Keratinocyte (primary cell): ENCODE data around the gene ACTMAP. TPM values are rescaled to one million over a fixed set of nuclear protein-coding genes. Genes with fewer than 3 reads are reported as not detected.

ENCODE experiments used
- DNase-seq: peaks from one replicate; pipeline ENCODE4 v3.0.0-alpha.2; 2011; ENCODE audit warnings: low read depth, missing footprints, low spot score
- FAIRE-seq: peaks from 2 replicates; lab custom pipeline; 2011; peaks lifted over from hg19 to GRCh38; lab: Jason Lieb, UNC
- H2AFZ ChIP-seq: 2 replicates; pipeline ENCODE4 v1.6.0; 2012; ENCODE audit warnings: low read length, control low read depth, inconsistent platforms; ENCODE audit not compliant: control insufficient read depth
- H3K27ac ChIP-seq: 2 replicates; pipeline ENCODE4 v1.5.1; 2011; ENCODE audit warnings: low read length; ENCODE audit not compliant: control insufficient read depth, insufficient read depth
- H3K27me3 ChIP-seq: 3 replicates; pipeline ENCODE4 v1.6.0; 2011; ENCODE audit warnings: low read length; ENCODE audit not compliant: control insufficient read depth, insufficient read depth; ENCODE audit errors: extremely low read depth
- H3K36me3 ChIP-seq, 2 experiments: 2 replicates in 1 of 2; 3 replicates in 1 of 2; pipeline ENCODE4 v1.5.1; 2011; ENCODE audit warnings: low read length in 2 of 2, mild to moderate bottlenecking in 1 of 2; ENCODE audit not compliant: control insufficient read depth in 2 of 2, insufficient read depth in 2 of 2; ENCODE audit errors: extremely low read depth in 1 of 2
- H3K4me1 ChIP-seq: 3 replicates; pipeline ENCODE4 v1.5.1; 2011; ENCODE audit warnings: low read length; ENCODE audit not compliant: control insufficient read depth, insufficient read depth; ENCODE audit errors: extremely low read depth
- H3K4me2 ChIP-seq: 3 replicates; pipeline ENCODE4 v1.6.0; 2011; ENCODE audit warnings: low read depth, low read length; ENCODE audit not compliant: control insufficient read depth, insufficient read depth; ENCODE audit errors: extremely low read depth
- H3K4me3 ChIP-seq, 3 experiments: fragments of 200-600 bp in 1 of 3; sonication (generic) in 1 of 3; 2 replicates in 2 of 3; 3 replicates in 1 of 3; pipeline ENCODE4 v1.5.1; 2011 to 2016; ENCODE audit warnings: low read length in 3 of 3, mild to moderate bottlenecking in 3 of 3, control low read depth in 2 of 3, inconsistent platforms in 1 of 3, low read depth in 1 of 3, mixed read lengths in 1 of 3, mixed run types in 1 of 3, moderate library complexity in 1 of 3; ENCODE audit not compliant: control insufficient read depth in 2 of 3, insufficient read depth in 2 of 3; ENCODE audit errors: extremely low read depth in 1 of 3
- H3K79me2 ChIP-seq: 2 replicates; pipeline ENCODE4 v1.6.0; 2012; ENCODE audit warnings: low read length; ENCODE audit not compliant: control insufficient read depth, insufficient read depth
- H3K9ac ChIP-seq: 3 replicates; pipeline ENCODE4 v1.6.0; 2011; ENCODE audit warnings: low read length; ENCODE audit not compliant: control insufficient read depth, insufficient read depth; ENCODE audit errors: extremely low read depth
- H3K9me1 ChIP-seq: 3 replicates; pipeline ENCODE4 v1.6.0; 2011; ENCODE audit warnings: low read length; ENCODE audit not compliant: control insufficient read depth, insufficient read depth; ENCODE audit errors: extremely low read depth
- H3K9me3 ChIP-seq: 2 replicates; pipeline ENCODE4 v1.5.1; 2012; ENCODE audit warnings: low read depth, low read length; ENCODE audit not compliant: control insufficient read depth
- H4K20me1 ChIP-seq: 3 replicates; pipeline ENCODE4 v1.6.0; 2011; ENCODE audit warnings: low read length; ENCODE audit not compliant: control insufficient read depth, insufficient read depth; ENCODE audit errors: extremely low read depth
- CTCF ChIP-seq, 3 experiments: IDR thresholded peaks in 1 of 3; conservative IDR thresholded peaks in 1 of 3; optimal IDR thresholded peaks in 1 of 3; 2 replicates in 2 of 3; 3 replicates in 1 of 3; pipeline versions ENCODE3 to v1.5.1; 2011; ENCODE audit warnings: low read length in 3 of 3, mild to moderate bottlenecking in 3 of 3, moderate library complexity in 2 of 3, control low read depth in 1 of 3, inconsistent platforms in 1 of 3; ENCODE audit not compliant: insufficient read depth in 2 of 3; ENCODE audit errors: extremely low read depth in 1 of 3
- EZH2 ChIP-seq: IDR thresholded peaks from one replicate; pipeline ENCODE4 v1.6.1; 2012; ENCODE audit warnings: inconsistent platforms, mild to moderate bottlenecking, low read length, moderate library complexity
- dilution Hi-C: fragments of 300-500 bp; cut with MboI; formaldehyde crosslinking; loops from one replicate; pipeline ENCODE4 v1.7.0; 2020; ENCODE audit warnings: low sequenced_read_pairs; ENCODE audit not compliant: extremely low pct_ligation_motif_present
- polyA plus RNA-seq, 5 experiments: library from polyadenylated mRNA; depleted of rRNA in 3 of 5; stranded (reverse) in 3 of 5; stranded (forward) in 1 of 5; unstranded in 1 of 5; fragments of >200 nt; gene quantifications; 1 replicate in 1 of 5; 2 replicates in 3 of 5; 3 replicates in 1 of 5; pipeline versions ENCODE4 v1.2.1 to v1.2.3, GENCODE V29; 2011 to 2012; ENCODE audit warnings: missing spikeins in 2 of 5, low read depth in 1 of 5, low replicate concordance in 1 of 5

The ACTMAP gene
- polyA plus RNA-seq, 1 donor (not counting 4 experiments of a cell fraction or from before 2014, with no cell fraction given): 1.4 TPM

GRCh38 chr19:40693896-40694295 lies 56.4 kb downstream of the ACTMAP start:
- no peak overlapping the region for H3K27ac ChIP-seq
- TF ChIP-seq EZH2 (no peak), CTCF (optimal IDR thresholded peaks at IDR 0.05 in 1 of 3, IDR thresholded peaks at IDR 0.05 in 1 of 3, conservative IDR thresholded peaks at IDR 0.05 in 1 of 3; ENCODE audit: extremely low read depth in 1 of 3, insufficient read depth in 2 of 3, low read length in 3 of 3) (no peak)
- peaks cover 8 to 17% of the 10 kb centered on the region in 2 experiments for H3K36me3 ChIP-seq
- H3K4me1 ChIP-seq: peaks cover 18% of the 10 kb centered on the region
- H3K4me2 ChIP-seq: no peak overlapping the region
- no peaks in the 10 kb centered on the region for H3K9me3 ChIP-seq
- dilution Hi-C loops: no loop called here
- H3K9ac ChIP-seq: no peak overlapping the region
- no peaks in the 10 kb centered on the region for H3K9me1 ChIP-seq
- H3K27me3 ChIP-seq: no peaks in the 10 kb centered on the region
- H4K20me1 ChIP-seq: peaks cover 2% of the 10 kb centered on the region
- FAIRE-seq (no peak), DNase-seq (no peak)
- H3K4me3 ChIP-seq: no peak overlapping the region
- no peak overlapping the region for H2AFZ ChIP-seq
- H3K79me2 ChIP-seq: peaks cover 11% of the 10 kb centered on the region

- Histone ChIP-seq H2AFZ (no peak overlapping the region), H3K4me1 (peaks cover 24% of the 10 kb centered on the region), H3K36me3 (peaks cover 8 to 17% of the 10 kb centered on the region in 2 experiments), H3K4me2 (no peak overlapping the region), H3K9ac (no peak overlapping the region), H3K79me2 (peaks cover 12% of the 10 kb centered on the region), H3K27ac (no peak overlapping the region), H3K9me3 (no peaks in the 10 kb centered on the region), H3K4me3 (no peak overlapping the region), H3K9me1 (no peaks in the 10 kb centered on the region), H4K20me1 (peaks cover 2% of the 10 kb centered on the region), H3K27me3 (no peaks in the 10 kb centered on the region)
- DNase-seq (no peak), FAIRE-seq (no peak)
- TF ChIP-seq CTCF (optimal IDR thresholded peaks at IDR 0.05 in 1 of 3, IDR thresholded peaks at IDR 0.05 in 1 of 3, conservative IDR thresholded peaks at IDR 0.05 in 1 of 3; ENCODE audit: extremely low read depth in 1 of 3, insufficient read depth in 2 of 3, low read length in 3 of 3): no peak
- TF ChIP-seq EZH2: no peak
- dilution Hi-C loops: no loop called here
Observed at GRCh38 chr19:40693150-40693788, 57.0 kb downstream of the ACTMAP start.
